Adrenal gland (tissue), 5 donors: ENCODE results near the gene C16orf96.

Experiments used
- CTCF ChIP-seq, 6 experiments: fragments of 450-650 bp in 4 of 6; fragments of 200-600 bp in 2 of 6; sonication (generic) in 1 of 6; IDR thresholded peaks; 1 replicate in 5 of 6; 2 replicates in 1 of 6; pipeline versions ENCODE4 v1.5.1 to v1.8.0; 2016 to 2021; ENCODE audit warnings: antibody characterized with exemption in 6 of 6, mild to moderate bottlenecking in 2 of 6, moderate library complexity in 1 of 6
- POLR2A ChIP-seq, 2 donors: fragments of 450-650 bp; IDR thresholded peaks; one replicate each; pipeline ENCODE4 v1.6.1; 2017; ENCODE audit warnings: antibody characterized with exemption in 2 of 2, mild to moderate bottlenecking in 2 of 2, moderate library complexity in 1 of 2
- donor health status: DM: no; HTN: no; CAD: no.

DNA sequence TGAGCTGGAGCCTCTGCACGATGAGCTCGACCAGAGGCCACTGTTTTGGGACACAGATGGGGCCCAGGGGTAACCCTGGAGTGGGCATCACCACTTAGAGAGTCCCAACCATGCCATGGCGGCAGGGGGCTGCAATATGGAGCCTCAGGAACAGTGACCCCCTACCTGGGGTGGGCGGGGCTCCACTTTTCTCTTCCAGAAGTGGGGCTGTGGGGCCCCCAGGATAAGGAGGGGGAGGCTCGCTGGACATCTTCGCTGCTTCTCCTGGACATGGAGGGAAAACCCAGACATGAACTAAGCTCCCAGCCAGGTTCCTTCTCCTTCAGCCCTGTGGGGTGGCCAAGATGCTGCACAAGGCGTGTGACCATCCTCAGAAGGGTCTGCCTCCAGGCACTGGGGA is 42.3 kb upstream of the C16orf96 start:
- TF ChIP-seq CTCF (IDR thresholded peaks at IDR 0.05) (no peak), POLR2A (IDR thresholded peaks at IDR 0.05) (no peak)
